ENCODE measurements around the gene SEMA3F.

DNA sequence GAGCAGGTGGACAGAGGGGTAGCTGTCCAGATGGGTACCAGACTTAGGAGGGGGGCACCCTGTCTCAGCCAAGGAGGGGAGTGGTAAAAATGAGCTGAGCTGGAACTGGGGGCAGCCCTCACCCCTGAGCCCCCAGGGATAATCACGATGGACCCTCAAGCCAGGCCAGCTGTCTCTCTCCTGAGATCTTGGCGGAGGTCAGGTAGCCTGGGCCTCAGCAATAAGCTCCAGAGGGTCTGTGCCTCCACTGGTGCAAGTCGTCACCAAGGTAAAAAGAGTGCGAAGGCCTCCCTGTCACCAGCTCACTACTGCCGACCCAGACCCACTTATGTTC is 55.0 kb downstream of the SEMA3F start:
- TF ChIP-seq, protein P1, sequence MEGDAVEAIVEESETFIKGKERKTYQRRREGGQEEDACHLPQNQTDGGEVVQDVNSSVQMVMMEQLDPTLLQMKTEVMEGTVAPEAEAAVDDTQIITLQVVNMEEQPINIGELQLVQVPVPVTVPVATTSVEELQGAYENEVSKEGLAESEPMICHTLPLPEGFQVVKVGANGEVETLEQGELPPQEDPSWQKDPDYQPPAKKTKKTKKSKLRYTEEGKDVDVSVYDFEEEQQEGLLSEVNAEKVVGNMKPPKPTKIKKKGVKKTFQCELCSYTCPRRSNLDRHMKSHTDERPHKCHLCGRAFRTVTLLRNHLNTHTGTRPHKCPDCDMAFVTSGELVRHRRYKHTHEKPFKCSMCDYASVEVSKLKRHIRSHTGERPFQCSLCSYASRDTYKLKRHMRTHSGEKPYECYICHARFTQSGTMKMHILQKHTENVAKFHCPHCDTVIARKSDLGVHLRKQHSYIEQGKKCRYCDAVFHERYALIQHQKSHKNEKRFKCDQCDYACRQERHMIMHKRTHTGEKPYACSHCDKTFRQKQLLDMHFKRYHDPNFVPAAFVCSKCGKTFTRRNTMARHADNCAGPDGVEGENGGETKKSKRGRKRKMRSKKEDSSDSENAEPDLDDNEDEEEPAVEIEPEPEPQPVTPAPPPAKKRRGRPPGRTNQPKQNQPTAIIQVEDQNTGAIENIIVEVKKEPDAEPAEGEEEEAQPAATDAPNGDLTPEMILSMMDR (IDR thresholded peaks at IDR 0.05): no peak
- no peak for TF ChIP-seq POLR2A (IDR thresholded peaks at IDR 0.05)

Measured in right lobe of liver (tissue), 4 donors.